COLO668 (cell line): ENCODE measurements around the gene NAGK.
"Not testable (repeated sequence)": the region's sequence is repeated elsewhere in the genome, so short reads cannot be mapped to it uniquely, and the experiment has no call there.

Source experiments
- DNase-seq: peaks from one replicate; lab custom pipeline; 2025; ENCODE audit not compliant: unreplicated experiment; lab: John Stamatoyannopoulos, UW

The NAGK gene

DNA sequence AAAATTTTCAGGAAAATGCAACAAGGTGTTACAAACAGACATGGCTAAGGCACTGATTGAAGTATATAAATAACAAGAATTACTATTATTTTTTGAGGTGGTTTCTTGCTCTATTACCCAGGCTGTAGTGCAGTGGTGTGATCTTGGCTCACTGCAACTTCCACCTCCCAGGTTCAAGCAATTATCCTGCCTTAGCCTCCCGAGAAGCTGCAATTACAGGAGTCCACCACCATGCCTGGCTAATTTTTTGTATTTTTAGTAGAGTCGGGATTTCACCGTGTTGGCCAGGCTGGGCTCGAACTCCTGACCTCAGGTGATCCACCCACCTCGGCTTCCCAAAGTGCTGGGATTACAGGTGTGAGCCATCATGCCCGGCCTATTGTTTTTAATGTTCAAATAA is 38.0 kb downstream of the NAGK start:
- DNase-seq: not testable (repeated sequence)

DNA sequence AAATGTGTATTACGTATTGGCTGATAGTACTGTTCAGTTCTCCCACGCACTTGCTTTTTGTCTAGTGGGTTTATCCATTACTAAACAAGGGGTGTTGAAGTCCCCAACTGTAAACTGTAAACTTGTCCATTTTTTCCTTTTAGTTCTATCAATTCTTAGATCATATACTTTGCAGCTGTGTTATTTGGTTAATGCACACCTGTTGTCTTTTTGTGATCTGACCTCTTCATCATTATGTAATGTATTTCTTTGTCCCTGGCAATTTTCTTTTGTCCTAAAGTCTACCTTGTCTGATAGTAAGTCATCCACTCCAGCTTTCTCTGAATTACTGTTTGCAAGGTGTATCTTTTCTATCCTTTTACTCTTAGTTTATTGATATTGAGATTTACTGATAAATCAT is 39.6 kb downstream of the NAGK start:
- no peak for DNase-seq

- no peak for DNase-seq
These were observed 45.4 kb downstream of the NAGK start for GRCh38 chr2:71113843-71114242.

DNA sequence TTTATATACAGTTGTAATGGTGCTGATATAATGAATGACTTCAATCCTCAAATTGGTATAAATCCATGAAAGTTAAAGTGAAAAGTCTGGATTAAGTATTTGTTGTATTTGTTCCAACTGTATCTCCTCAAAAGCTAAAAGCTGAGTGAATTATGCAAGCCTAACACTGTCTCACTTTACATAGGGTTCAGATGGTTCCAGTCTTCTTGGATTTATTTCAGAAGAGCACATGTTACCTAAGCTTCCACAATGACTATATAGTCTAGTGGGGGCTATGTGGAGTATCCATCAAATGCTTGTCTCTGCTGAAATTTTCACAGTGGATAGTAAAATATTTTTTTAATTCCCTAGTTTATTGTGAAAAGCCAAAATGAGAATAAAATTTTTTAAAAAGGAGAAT is 48.6 kb downstream of the NAGK start:
- no peak for DNase-seq

DNA sequence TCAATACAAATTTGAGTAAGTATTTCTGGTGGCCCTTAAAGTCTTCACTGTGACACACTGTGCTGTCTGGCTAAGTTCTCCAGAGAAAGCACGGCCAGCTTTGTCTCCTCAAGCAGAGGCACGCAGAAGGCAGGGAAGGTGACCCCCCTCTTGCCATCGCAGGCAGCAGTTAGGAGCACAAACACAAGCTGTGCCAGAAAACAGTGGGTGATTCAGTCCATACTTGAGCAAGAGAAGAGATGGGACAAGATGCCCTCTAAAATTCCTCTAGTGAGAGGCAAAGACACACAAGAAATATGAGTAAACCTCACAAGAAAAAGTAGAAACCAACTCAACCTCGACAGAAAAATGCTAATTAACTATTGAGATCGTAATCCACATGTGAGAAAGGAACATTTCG is 51.7 kb downstream of the NAGK start:
- DNase-seq: no peak

- no peak for DNase-seq
These were observed 53.0 kb downstream of the NAGK start for GRCh38 chr2:71121479-71121878.

- no peak for DNase-seq
These were observed 54.2 kb downstream of the NAGK start for GRCh38 chr2:71122387-71123298.

DNA sequence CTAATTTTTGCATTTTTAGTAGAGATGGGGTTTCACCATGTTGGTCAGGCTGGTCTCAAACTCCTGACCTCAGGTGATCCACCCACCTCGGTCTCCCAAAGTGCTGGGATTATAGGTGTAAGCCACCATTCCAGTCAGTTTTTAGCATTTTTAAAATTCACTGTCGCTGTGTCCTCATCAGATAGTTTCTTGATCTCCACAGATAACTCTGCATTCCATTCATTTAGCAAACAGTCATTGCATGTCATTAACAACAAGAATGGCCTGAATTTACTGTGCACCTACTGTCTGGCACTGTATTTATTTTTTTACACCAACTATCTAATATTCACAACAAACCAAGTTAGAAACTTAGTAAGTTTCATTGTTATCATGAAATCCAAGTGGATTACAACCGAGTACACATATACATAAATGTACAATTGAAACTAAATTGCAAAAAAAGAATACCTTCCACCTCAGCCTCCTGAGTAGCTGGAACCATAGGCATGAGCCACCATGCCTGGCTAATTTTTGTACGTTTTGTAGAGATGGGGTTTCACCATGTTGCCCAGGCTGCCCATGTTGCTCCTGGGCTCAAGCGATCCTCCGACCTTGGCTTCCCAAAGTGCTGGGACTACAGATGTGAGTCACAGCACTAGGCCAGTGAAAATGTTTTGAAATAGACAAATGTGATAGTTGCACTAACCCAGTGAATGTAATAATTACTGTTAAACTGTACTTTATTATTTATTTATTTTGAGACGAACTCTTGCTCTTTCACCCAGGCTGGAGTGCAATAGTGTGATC is 57.3 kb downstream of the NAGK start:
- no peak for DNase-seq

GRCh38 chr2:71126957-71127356 is 58.5 kb downstream of the NAGK start:
- DNase-seq: no peak
